Lung microvascular endothelial cell (primary cell): ENCODE results near the gene CLP1. TPM values are rescaled to one million over a fixed set of nuclear protein-coding genes. Genes with fewer than 3 reads are reported as not detected.

ENCODE experiments used
- DNase-seq, 2 donors: peaks; one replicate each; pipeline versions ENCODE4 v3.0.0 to v3.0.0-alpha.2; 2010; ENCODE audit warnings: low read depth in 2 of 2
- total RNA-seq: library from RNA; depleted of rRNA; stranded (reverse); fragments of >200 nt; gene quantifications from 2 replicates; pipeline ENCODE4 v1.2.1, GENCODE V29; 2014

The CLP1 gene
- 14.6 and 19.0 TPM in 2 replicates for total RNA-seq

DNA sequence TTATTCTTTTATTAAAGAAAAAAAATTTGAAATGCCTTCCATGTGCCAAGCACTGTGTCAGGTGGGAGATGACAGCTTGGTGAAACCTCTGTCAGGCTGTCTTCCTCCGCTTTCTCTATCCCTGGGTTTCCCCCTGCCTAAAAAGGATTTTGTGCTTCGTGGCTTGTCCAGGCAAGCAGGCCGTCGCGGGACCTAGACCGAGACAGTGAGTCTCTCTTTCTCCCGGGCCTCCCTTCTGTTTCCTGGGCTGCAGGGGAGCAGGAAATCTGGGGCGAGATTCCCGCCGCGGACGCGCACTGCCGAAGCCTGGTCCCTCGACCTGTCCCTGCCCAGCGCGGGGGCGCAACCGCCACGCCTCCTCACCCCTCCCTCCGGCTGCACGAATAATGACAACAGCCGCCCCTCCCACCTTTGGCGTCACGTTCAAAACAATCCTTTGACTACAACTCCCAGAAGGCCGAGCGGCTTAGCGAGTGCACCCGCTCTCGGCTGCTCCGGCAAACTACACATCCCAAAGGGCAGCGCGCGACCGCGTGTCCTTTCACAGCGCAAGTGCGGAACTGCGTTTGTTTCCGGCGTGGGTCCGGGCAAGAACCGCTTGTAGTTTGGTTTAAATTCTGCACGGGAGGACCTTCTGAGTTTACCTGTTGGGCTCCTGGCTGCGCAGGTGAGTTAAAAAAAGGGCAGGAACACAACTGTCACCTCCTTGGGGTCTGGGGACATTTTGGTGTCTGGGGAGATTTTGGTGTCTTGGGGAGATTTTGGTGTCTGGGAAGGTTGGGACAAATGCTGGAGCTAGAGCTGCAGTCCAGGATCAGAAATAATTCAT, at the start of gene CLP1:
Gene CLP1, plus strand, starts transcription at position 569 of the 829 bp plus-strand sequence. CDS start 1,715 bp downstream, outside the sequence.
- DNase-seq = peak; percentile 99

DNA sequence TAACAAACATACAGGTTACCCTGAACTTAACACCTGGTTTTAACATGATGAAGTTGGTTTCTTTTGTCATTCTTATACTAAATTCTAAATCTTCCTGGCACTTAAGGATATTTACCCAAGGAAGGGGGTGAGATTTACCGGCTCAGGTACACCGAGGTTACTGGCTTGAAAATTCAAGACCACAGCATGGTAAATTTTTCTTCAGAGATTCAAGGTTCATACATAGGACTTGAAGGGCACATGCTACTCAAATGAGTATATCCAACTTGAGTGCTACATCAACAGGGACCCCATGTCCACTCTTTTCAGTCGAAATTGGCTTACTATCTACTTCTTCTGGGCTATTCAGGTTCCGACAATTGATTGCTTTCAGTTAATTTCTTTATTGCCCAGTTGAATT, 47.4 kb upstream of the CLP1 start:
- DNase-seq = no peak

- DNase-seq = no peak
These were observed 43.3 kb upstream of the CLP1 start for GRCh38 chr11:57614234-57614772.

GRCh38 chr11:57615308-57615707, 42.3 kb upstream of the CLP1 start:
- no peak for DNase-seq

DNA sequence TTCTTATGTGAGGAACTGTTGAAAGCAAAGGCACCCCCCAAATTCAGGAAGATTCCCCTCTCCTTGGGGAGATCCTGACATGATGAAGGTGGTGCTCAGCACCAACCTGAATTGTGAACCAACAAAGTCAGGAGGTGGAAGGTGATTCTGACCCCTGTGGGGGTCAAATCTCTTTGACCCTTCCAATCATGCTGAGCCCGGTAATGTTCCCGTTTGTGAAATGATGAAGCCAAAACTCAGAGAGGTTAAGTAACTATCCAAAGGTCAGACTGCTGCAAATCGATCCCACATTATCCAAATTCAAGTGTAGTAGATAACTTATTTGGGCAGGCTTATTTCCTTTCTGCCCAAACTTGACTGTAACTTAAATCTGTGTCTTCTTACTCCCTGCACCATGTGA, 41.0 kb upstream of the CLP1 start:
- no peak for DNase-seq

GRCh38 chr11:57618438-57618837, 39.1 kb upstream of the CLP1 start:
- no peak for DNase-seq

DNA sequence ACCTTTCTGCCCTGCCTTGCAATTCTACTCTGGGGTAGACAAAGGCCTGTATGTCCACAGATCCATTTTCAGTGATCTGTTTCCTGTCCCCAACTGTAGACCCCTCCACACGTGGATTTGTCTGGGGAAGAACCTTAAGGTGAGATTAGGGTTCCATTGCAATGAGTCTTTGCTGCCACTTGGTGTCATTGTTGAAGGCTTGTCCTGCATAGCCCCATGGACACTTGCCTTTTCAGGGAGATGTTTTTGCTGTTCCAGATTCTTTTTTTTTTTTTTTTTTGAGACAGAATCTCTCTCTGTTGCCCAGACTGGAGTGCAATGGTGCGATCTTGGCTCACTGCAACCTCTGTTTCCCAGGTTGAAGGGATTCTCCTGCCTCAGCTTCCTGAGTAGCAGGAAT, 38.2 kb upstream of the CLP1 start:
- DNase-seq = no peak

DNA sequence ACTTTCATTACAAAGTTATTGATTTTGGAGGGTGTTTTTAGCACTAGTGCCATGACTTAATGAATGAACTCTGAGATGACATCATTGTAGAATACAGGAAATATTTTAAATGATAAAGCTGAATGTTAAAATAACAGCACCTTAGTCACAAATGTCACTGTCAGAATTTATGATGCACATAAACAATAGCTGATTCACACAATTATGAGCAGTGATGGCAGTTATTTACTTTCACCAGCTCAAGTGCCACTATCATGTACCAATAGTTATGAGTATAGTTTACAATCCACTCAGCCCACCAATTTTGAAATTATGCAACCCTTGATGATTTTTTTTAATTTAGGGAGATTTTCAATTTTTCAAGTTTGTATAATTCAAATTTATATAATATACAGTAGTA, 37.1 kb upstream of the CLP1 start:
- no peak for DNase-seq

- DNase-seq = no peak
These were observed 35.3 kb upstream of the CLP1 start for GRCh38 chr11:57622263-57622662.

- DNase-seq = no peak
These were observed 32.7 kb upstream of the CLP1 start for GRCh38 chr11:57624864-57625263.

DNA sequence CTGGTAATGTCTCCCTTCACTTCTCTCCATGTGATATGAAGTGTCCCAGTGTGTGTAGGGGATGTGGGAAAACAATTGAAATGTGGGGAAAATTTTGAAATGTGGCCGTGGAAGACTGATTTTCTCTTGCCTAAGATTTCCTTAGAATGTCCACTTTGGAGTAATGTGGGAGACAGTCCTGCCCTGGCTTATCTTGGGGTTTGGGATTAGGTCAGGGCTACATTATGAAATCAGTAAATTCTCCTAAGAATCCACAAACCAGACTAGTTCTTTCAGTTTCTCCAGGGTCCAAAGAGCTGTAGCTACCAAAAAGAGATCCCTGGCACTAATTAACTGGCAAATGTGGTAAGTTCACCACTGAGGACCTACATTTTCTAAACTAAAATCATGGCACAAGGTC, 30.7 kb upstream of the CLP1 start:
- no peak for DNase-seq

DNA sequence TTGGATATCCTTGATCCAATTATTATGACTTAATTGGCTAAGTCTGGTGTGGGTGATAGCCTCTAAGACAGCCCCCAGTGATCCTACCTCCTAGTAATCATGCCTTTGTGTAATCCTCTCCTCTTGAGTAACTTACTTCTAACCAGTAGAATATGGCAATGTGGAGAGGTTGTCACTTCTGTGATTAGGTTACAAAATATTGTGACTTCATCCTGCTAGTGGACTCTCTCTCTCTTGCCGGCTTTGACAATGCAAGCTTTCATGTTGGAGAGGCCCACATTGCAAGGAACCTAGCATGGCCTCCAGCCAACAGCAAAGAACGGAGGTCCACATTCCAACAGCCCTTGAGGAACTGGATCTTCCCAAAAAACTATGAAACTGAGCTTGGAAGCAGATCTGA, 27.4 kb upstream of the CLP1 start:
- no peak for DNase-seq

DNA sequence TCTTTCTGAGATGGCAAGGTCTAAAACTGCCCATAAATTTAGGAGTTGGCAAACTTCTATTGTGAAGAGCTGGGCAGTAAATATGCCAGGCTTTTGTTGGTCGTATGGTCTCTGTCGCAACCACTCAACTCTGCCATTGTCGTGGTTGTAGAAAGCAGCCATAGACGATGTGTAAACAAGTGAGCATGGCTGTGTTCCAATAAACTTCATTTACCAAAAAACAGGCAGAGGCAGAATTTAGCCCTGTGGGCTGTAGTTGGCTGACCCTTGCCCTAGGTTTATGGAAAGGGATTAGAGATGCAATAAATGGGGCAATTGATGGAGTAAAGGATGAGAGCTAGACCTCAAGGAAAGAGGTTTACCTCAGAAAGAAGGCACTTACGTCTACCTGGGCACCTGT, 25.4 kb upstream of the CLP1 start:
- DNase-seq = no peak

- no peak for DNase-seq
These were observed 24.0 kb upstream of the CLP1 start for GRCh38 chr11:57633394-57634070.

DNA sequence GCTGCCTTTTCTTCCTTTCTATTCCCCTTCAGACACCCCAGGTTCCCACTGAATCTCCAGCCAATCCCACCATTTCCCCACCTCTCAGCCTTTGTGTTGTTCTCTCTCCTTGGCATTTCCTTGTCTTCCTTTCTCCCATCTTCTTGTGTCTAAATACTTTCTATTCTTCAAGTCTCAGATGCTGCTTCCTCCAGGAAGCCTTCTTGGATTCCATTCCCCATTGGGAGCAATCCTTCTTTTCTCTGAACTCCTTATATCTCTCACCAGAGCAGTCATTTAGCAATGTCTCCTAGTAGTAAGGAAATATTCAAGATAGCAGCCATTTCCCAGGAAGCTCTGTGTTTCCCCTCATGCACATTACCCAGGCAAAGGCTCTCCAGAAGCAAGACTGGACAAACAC, 23.3 kb upstream of the CLP1 start:
- DNase-seq = no peak

- no peak for DNase-seq
These were observed 22.3 kb upstream of the CLP1 start for GRCh38 chr11:57635246-57635645.

DNA sequence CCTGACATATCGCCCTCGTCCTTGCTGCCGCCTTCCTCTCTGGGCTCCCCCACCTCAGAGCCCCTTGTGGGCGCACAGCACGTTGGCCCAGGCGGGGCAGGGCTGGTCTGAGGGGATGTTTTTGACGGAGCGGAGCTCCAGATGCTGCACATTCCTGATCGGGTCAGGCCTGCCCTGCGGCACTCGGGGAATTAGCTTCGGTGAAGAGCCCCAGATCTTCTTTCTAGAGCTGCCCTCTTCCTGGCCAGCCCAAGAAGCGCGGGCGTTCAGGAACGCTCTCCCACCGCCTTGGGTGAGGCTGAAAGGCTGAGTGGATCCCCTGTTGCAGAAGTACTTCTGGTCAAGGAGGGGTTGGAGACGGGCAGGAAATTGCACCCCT, 19.9 kb upstream of the CLP1 start:
- DNase-seq = no peak

DNA sequence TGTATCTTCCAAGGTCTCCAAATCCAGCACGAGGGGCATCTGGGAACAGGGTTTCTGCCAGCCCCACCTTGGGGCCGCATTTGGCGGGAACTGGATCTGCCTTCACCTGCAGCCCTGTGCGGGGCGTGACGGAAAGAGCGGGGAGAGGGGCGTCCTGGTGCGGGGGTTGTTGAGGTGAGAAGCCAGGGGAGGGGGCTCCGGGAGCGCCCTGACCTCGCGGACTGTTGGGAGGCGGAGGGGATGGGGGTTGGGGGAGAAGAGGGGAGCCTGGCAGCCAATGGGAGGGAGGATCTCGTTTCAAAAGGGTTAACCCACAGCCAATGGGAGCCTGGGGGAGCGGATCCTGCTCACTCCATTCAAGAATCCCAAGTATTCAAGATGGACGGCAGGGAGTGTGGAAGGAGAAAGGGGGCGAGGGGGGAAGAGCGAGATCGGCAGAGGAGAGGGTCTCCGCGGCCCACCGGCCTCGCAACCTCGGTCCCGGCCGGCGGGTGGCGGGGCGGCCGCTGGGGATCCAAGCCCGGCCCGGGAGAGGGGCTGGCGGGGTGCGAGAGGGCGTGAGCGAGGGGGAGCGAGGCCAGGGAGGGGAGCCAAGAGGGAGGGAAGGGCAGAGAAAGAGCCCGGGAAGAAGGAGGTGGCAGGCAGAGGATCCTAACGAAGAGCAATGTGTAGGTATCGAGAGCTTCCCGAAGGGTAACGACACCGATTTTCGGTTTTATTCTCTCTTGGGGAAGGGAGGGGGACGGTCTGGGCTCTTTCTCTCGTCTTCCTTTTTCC, 19.4 kb upstream of the CLP1 start:
- peak; percentile 77 to 80 for DNase-seq

GRCh38 chr11:57638811-57639320, 18.7 kb upstream of the CLP1 start:
- peak; percentile 29 to 32 for DNase-seq

GRCh38 chr11:57639321-57640067, 18.1 kb upstream of the CLP1 start:
- no peak for DNase-seq
